GM18520 (cell line): ENCODE results near the gene SLC49A3.

Experiments
- ATAC-seq: cut with Tn5 transposase; IDR thresholded peaks from one replicate; pipeline ENCODE4 v1.9.1; 2021; ENCODE audit not compliant: unreplicated experiment

SLC49A3 gene

GRCh38 chr4:666822-667544 is 22.0 kb downstream of the SLC49A3 start:
- ATAC-seq: no peak

DNA sequence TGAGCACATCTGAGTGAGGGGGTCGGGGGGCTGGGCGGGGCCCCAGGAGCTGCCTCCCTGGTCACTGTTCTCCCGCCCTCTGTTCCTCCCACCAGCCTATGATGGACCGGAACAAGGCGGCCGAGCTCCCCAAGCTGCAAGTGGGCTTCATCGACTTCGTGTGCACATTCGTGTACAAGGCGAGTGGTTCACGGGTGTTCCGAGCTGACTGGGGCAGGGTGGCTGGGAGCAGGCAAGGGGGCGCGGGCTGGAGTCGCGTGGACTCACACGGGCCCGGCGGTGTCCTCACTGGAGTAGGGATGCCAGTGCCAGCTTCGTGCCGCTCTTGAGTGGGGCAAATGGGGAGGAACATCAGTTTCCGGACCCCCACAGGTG is 22.5 kb downstream of the SLC49A3 start:
- no peak for ATAC-seq

GRCh38 chr4:665751-666435 is 23.1 kb downstream of the SLC49A3 start:
- ATAC-seq: no peak

DNA sequence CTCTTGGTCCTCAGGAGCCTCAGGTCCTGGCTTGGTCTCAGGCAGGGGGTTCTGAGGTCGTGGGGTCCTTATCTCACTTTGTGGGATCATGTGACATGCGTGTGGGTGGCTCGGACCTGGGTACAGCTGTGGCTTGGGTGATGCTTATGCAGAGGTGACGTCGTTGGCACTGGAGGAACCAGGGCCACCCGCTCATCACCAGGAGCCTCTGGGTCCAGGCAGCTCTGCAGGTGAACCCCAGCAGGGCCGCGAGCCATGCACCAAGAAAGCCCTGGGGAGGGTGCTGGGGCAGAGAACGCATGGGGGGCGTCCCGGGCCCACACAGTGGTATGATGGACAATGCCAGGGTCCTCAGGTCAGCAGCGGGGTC is 23.6 kb downstream of the SLC49A3 start:
- ATAC-seq: no peak

DNA sequence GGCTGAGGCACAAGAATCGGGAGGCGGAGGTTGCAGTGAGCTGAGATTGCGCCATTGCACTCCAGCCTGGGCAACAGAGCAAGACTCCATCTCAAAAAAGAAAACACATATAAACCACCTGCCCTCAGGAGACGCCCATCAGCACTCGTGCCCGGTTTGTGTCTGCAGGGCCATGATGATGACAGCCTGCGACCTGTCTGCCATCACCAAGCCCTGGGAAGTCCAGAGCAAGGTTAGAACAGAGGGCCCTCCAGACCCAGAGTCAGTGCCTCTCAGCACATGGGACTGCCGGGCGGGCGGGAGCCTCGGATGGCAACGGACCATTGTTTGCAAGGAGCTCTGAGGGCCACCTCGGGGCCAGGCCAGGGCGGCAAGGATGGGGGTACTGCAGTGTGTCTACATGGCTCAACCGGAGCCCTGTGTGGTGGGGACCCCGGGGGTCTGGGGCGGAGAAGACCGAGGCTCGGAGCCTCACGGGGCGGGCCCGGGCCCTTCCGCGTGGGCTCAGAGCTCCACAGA is 24.2 kb downstream of the SLC49A3 start:
- no peak for ATAC-seq

DNA sequence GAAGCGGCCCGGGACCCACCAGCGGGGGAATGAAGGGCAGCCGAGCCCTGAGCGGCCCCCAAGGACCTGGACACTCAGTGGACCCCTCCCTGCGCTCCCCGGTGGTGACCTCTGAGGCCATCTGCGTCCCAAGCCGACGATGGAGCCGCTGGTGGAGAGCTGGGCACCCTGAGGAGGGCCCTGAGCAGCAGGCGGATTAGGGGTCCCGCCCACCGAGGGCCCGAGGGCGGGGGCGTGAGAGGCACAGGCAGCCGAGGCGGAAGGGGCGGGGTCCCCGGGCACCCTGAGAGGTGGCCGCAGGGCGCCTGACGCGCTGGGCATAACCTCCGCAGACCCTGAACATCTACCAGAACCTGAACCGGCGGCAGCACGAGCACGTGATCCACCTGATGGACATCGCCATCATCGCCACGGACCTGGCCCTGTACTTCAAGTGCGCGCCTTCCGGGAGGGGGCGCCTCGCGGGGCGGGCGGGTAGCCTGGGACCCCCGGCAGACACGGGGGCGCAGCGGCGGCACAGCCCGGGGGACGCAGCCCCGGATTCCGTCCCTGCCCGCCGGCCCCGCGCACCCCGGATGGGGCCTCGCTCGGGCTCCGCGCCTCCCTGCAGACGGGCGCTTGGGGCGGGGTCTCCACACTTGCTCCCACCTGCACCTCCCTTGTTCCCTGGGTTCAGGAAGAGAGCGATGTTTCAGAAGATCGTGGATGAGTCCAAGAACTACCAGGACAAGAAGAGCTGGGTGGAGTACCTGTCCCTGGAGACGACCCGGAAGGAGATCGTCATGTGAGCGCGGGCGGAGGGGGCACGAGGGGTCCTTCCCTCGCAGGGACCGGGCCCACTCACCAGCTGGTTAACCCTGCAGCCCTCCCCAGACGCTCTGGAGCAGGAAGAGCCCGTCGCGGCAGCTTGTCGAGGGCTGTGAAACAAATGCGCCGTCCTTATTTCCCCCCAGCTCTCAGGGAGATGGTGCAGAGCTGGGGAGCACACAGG is 25.2 kb downstream of the SLC49A3 start:
- ATAC-seq: no peak

- no peak for ATAC-seq
Measured at GRCh38 chr4:663046-663437, 25.9 kb downstream of the SLC49A3 start.

GRCh38 chr4:661881-662761 is 26.8 kb downstream of the SLC49A3 start:
- no peak for ATAC-seq

GRCh38 chr4:661231-661630 is 27.7 kb downstream of the SLC49A3 start:
- ATAC-seq: no peak

- ATAC-seq: no peak
Measured at GRCh38 chr4:660401-660800, 28.6 kb downstream of the SLC49A3 start.

GRCh38 chr4:659851-660250 is 29.1 kb downstream of the SLC49A3 start:
- no peak for ATAC-seq

- no peak for ATAC-seq
Measured at GRCh38 chr4:658681-659667, 30.0 kb downstream of the SLC49A3 start.

- ATAC-seq: no peak
Measured at GRCh38 chr4:657834-658667, 30.9 kb downstream of the SLC49A3 start.

DNA sequence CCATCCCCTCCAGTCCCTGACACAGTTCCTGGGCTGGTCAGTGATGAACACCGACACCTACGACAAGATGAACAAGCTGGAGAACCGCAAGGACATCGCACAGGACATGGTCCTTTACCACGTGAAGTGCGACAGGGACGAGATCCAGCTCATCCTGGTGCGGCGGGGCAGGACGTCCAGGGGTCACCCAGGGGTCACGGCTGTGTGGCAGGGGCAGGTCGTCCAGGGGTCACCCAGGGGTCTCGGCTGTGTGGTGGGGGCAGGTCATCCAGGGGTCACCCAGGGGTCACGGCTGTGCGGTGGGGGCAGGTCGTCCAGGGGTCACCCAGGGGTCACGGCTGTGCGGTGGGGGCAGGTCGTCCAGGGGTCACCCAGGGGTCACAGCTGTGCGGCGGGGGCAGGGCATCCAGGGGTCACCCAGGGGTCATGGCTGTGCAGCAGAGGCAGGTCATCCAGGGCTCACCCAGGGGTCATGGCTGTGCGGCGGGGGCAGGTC is 31.6 kb downstream of the SLC49A3 start:
- ATAC-seq: no peak

DNA sequence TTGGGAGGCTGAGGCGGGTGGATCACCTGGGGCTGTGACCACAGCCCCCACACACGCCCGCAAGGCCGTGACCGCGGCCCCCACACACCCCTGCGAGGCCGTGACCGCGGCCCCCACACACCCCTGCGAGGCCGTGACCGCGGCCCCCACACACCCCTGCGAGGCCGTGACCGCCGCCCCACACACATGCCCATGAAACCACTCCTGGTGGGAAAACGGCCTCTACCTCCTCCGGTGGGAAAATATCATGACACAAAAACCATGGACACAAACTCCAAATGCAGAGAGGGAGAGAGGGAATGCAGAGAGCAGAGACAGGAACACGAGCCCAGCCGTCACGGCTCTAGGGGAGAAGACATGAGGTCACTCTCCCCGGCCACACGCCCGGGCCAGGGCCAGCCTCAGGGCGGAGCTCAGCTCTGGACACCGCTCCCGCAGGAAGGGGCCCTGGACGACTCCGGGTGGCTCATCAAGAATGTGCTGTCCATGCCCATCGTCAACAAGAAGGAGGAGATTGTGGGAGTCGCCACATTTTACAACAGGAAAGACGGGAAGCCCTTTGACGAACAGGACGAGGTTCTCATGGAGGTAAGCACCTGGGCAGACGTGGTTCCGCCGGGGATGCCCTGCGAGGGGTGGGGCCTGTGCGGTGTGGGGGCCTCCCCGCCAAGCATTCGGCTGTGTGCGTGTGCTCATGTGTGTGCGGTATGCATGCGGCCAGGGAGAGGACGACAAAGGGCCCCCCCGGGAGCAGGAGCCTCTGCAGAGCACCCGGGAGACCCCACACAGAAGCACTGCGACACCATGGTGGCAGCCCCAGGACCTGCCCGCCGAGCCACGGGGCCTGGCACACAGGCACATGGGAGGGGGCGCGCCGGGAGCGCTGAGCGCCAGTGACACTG is 32.3 kb downstream of the SLC49A3 start:
- no peak for ATAC-seq

DNA sequence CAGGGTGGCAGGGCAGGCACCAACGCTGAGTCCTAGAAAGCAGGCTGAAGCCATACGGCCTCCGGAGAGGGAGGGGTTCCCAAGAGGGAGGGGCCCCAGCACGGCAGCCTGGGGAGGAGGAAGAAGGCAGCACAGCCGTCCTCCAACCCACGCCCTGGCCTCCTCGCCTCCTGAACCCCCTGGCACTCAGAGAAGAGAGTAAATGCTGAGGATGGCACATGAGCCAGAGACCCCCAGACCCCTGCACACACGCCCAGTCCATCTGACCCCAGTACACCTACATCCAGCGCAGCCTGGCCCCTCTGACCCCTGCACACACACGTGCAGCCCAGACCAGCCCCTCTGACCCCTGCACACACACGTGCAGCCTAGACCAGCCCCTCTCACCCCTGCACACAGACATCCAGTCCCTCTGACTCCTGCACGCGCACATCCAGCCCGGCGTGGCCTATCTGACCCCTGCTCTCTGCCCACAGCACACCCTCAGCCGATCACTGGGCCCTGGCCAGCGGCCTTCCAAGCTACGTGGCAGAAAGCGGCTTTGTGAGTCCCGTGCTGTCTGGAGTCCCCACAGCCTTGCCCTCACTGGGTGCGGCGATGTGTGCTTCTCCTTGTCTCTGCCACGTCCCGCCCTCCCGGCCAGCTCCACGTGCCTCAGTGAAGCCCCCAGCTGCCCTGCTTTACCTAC is 33.3 kb downstream of the SLC49A3 start:
- ATAC-seq: no peak
